Spleen (tissue), 7 donors: ENCODE results near the gene BTBD19.

ENCODE experiments used
- CTCF ChIP-seq, 11 experiments: fragments of 200-600 bp in 7 of 11; fragments of 450-650 bp in 4 of 11; sonication (generic) in 4 of 11; IDR thresholded peaks in 8 of 11; conservative IDR thresholded peaks in 3 of 11; 1 replicate in 7 of 11; 2 replicates in 4 of 11; pipeline versions ENCODE4 v1.4.0 to v1.8.0; 2016 to 2021; ENCODE audit warnings: antibody characterized with exemption in 11 of 11, inconsistent platforms in 4 of 11, mild to moderate bottlenecking in 1 of 11
- POLR2A ChIP-seq, 3 donors: fragments of 450-650 bp; IDR thresholded peaks; one replicate each; pipeline ENCODE4 v1.5.1; 2017; ENCODE audit warnings: antibody characterized with exemption in 3 of 3, mild to moderate bottlenecking in 1 of 3
- POLR2AphosphoS5 ChIP-seq, 3 donors: sonication (generic); formaldehyde crosslinking; IDR thresholded peaks; one replicate each; pipeline ENCODE4 v1.5.1; 2017; ENCODE audit warnings: antibody characterized with exemption in 3 of 3
- donor health status: DM: no; HTN: no; CAD: no; lungs with moderate emphysema.
- donor health status: DM: no; HTN: no; CAD: no.
- donor health status: DM: no; HTN: no; CAD: no.

GRCh38 chr1:44775930-44776729 lies 32.2 kb upstream of the BTBD19 start:
- TF ChIP-seq CTCF (IDR thresholded peaks at IDR 0.05 in 8 of 11, conservative IDR thresholded peaks at IDR 0.05 in 3 of 11) (no peak), POLR2A (IDR thresholded peaks at IDR 0.05) (no peak), POLR2AphosphoS5 (IDR thresholded peaks at IDR 0.05) (no peak)
